Effector memory CD8-positive, alpha-beta T cell (primary cell): ENCODE results near the gene PHACTR3.

Experiments
- ATAC-seq: fragments of 150-1000 bp; cut with Tn5 transposase; replicated peaks from 2 replicates; pipeline ENCODE4 v1.10.0; 2021; ENCODE audit warnings: mild to moderate bottlenecking, moderate library complexity
- DNase-seq, 3 experiments: peaks; one replicate each; pipeline ENCODE4 v3.0.0; 2021
- H3K27ac Mint-ChIP-seq, 2 donors: one replicate each; pipeline ENCODE4 v1.8.0; 2022; ENCODE audit warnings: mild to moderate bottlenecking in 2 of 2, mixed read lengths in 2 of 2, moderate library complexity in 2 of 2
- H3K27me3 Mint-ChIP-seq, 2 donors: one replicate each; pipeline ENCODE4 v1.8.0; 2022; ENCODE audit warnings: mixed read lengths in 2 of 2
- H3K36me3 Mint-ChIP-seq: one replicate; pipeline ENCODE4 v1.8.0; 2022; ENCODE audit warnings: mild to moderate bottlenecking, moderate library complexity, mixed read lengths; ENCODE audit not compliant: insufficient read depth
- H3K4me1 Mint-ChIP-seq, 2 donors: one replicate each; pipeline ENCODE4 v1.8.0; 2022; ENCODE audit warnings: low read depth in 2 of 2, mixed read lengths in 2 of 2
- H3K4me3 Mint-ChIP-seq, 2 donors: one replicate each; pipeline ENCODE4 v1.8.0; 2022; ENCODE audit warnings: mild to moderate bottlenecking in 2 of 2, mixed read lengths in 2 of 2, moderate library complexity in 2 of 2
- H3K9me3 Mint-ChIP-seq, 2 donors: one replicate each; pipeline ENCODE4 v1.8.0; 2022; ENCODE audit warnings: mixed read lengths in 2 of 2

PHACTR3 gene

DNA sequence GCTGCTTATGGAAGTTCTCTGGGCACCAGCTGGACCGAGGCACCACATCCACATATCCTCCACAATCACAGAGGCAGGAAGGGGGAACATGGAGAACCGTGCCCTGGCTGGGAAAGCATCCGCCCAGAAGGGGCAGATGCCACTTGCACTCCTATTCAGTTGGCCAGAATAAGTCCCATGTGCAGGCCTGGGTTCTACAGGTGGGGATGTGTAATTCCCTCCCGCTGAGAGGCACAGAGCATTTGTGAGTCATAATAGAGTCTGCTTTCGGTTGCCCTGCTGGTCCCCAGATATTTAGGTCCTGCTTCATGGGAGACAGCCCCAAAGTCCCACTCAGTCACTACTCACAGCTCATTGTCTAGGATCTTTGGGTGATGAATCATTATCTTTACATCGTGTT lies 104.0 kb downstream of the PHACTR3 start:
- Mint-ChIP-seq H3K4me3 (no peak overlapping the region), H3K4me1 (no peaks in the 10 kb centered on the region), H3K27me3 (peaks cover 5 to 18% of the 10 kb centered on the region in 2 donors), H3K9me3 (peaks cover 3 to 4% of the 10 kb centered on the region in 2 donors), H3K27ac (no peak overlapping the region), H3K36me3 (no peaks in the 10 kb centered on the region)
- ATAC-seq (no peak), DNase-seq (no peak)

DNA sequence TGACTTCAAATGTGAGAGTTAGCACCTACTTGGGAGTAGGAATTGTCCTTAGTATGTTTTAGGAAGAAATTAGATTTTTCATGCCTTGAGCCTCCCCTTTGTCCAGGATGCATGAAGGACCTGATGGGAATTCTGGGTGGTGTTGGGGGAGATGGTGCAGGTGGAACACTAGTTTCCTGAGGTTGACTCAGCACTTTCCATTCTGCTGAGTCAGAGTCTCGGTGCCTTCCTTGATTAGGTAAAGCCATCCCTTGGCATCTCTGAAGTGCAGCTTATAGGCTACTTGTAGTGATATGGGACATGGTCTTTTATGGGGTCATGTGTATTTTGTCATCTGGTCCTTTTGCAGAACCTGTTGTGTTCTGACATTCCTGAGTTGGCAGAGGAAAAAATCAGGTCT lies 105.3 kb downstream of the PHACTR3 start:
- no peak for ATAC-seq
- DNase-seq, result no peak
- H3K9me3 Mint-ChIP-seq, result peaks cover 4 to 9% of the 10 kb centered on the region in 2 donors
- no peak overlapping the region for H3K27ac Mint-ChIP-seq
- no peak overlapping the region for H3K4me3 Mint-ChIP-seq
- H3K27me3 Mint-ChIP-seq, result peaks cover 5 to 18% of the 10 kb centered on the region in 2 donors
- no peaks in the 10 kb centered on the region for H3K4me1 Mint-ChIP-seq
- H3K36me3 Mint-ChIP-seq, result no peaks in the 10 kb centered on the region

GRCh38 chr20:59718071-59718470 lies 113.7 kb downstream of the PHACTR3 start:
- H3K27me3 Mint-ChIP-seq, result peaks cover 24 to 42% of the 10 kb centered on the region in 2 donors
- H3K4me1 Mint-ChIP-seq, result peaks cover 0 to 2% of the 10 kb centered on the region in 2 donors
- no peaks in the 10 kb centered on the region for H3K36me3 Mint-ChIP-seq
- DNase-seq (no peak), ATAC-seq (no peak)
- no peak overlapping the region for H3K27ac Mint-ChIP-seq
- H3K4me3 Mint-ChIP-seq, result no peak overlapping the region
- peaks cover 0 to 16% of the 10 kb centered on the region in 2 donors for H3K9me3 Mint-ChIP-seq

- peaks cover 0 to 9% of the 10 kb centered on the region in 2 donors for H3K9me3 Mint-ChIP-seq
- no peak for ATAC-seq
- H3K4me3 Mint-ChIP-seq, result no peak overlapping the region
- no peaks in the 10 kb centered on the region for H3K36me3 Mint-ChIP-seq
- H3K27me3 Mint-ChIP-seq, result peaks cover 24 to 42% of the 10 kb centered on the region in 2 donors
- no peak for DNase-seq
- peaks cover 0 to 2% of the 10 kb centered on the region in 2 donors for H3K4me1 Mint-ChIP-seq
- no peak overlapping the region for H3K27ac Mint-ChIP-seq
Measured at GRCh38 chr20:59718751-59719150, 114.4 kb downstream of the PHACTR3 start.

- Mint-ChIP-seq H3K9me3 (peaks cover 0 to 7% of the 10 kb centered on the region in 2 donors), H3K27me3 (peaks cover 24 to 43% of the 10 kb centered on the region in 2 donors), H3K27ac (no peak overlapping the region), H3K36me3 (no peaks in the 10 kb centered on the region), H3K4me3 (no peak overlapping the region), H3K4me1 (peaks cover 0 to 2% of the 10 kb centered on the region in 2 donors)
- no peak for DNase-seq
- no peak for ATAC-seq
Measured at GRCh38 chr20:59720013-59720412, 115.7 kb downstream of the PHACTR3 start.

GRCh38 chr20:59721386-59721785 lies 117.0 kb downstream of the PHACTR3 start:
- H3K36me3 Mint-ChIP-seq, result no peaks in the 10 kb centered on the region
- peaks cover 0 to 2% of the 10 kb centered on the region in 2 donors for H3K4me1 Mint-ChIP-seq
- ATAC-seq (no peak), DNase-seq (no peak)
- no peak overlapping the region for H3K4me3 Mint-ChIP-seq
- peaks cover 24 to 46% of the 10 kb centered on the region in 2 donors for H3K27me3 Mint-ChIP-seq
- H3K27ac Mint-ChIP-seq, result no peak overlapping the region
- peaks cover 0 to 7% of the 10 kb centered on the region in 2 donors for H3K9me3 Mint-ChIP-seq

- Mint-ChIP-seq H3K4me3 (no peak overlapping the region), H3K4me1 (peaks cover 0 to 2% of the 10 kb centered on the region in 2 donors), H3K36me3 (no peaks in the 10 kb centered on the region), H3K9me3 (peaks cover 0 to 7% of the 10 kb centered on the region in 2 donors), H3K27me3 (peaks cover 18 to 44% of the 10 kb centered on the region in 2 donors), H3K27ac (no peak overlapping the region)
- ATAC-seq, result no peak
- no peak for DNase-seq
Measured at GRCh38 chr20:59723108-59723500, 118.8 kb downstream of the PHACTR3 start.

- Mint-ChIP-seq H3K9me3 (peaks cover 0 to 7% of the 10 kb centered on the region in 2 donors), H3K4me1 (peaks cover 0 to 2% of the 10 kb centered on the region in 2 donors), H3K36me3 (no peaks in the 10 kb centered on the region), H3K4me3 (no peak overlapping the region), H3K27me3 (peaks cover 19 to 45% of the 10 kb centered on the region in 2 donors), H3K27ac (no peak overlapping the region)
- no peak for DNase-seq
- no peak for ATAC-seq
Measured at GRCh38 chr20:59723607-59724456, 119.5 kb downstream of the PHACTR3 start.

- Mint-ChIP-seq H3K4me1 (peaks cover 0 to 2% of the 10 kb centered on the region in 2 donors), H3K9me3 (peaks cover 0 to 7% of the 10 kb centered on the region in 2 donors)
- ATAC-seq, result no peak
Measured at GRCh38 chr20:59724457-59725366, 120.4 kb downstream of the PHACTR3 start.

GRCh38 chr20:59725476-59726280 lies 121.3 kb downstream of the PHACTR3 start:
- peaks cover 24 to 50% of the 10 kb centered on the region in 2 donors for H3K27me3 Mint-ChIP-seq
- no peak overlapping the region for H3K27ac Mint-ChIP-seq
- no peak for DNase-seq
- peaks cover 0 to 2% of the 10 kb centered on the region in 2 donors for H3K4me1 Mint-ChIP-seq
- no peak overlapping the region for H3K4me3 Mint-ChIP-seq
- H3K9me3 Mint-ChIP-seq, result peaks cover 0 to 7% of the 10 kb centered on the region in 2 donors
- no peaks in the 10 kb centered on the region for H3K36me3 Mint-ChIP-seq
- ATAC-seq, result no peak

More at GRCh38 chr20:59724457-59725366, 120.4 kb downstream of the PHACTR3 start:
- Mint-ChIP-seq H3K27me3 (peaks cover 25 to 54% of the 10 kb centered on the region in 2 donors), H3K27ac (no peak overlapping the region), H3K4me3 (no peak overlapping the region), H3K36me3 (no peaks in the 10 kb centered on the region)
- no peak for DNase-seq

GRCh38 chr20:59726281-59726595 lies 121.9 kb downstream of the PHACTR3 start:
- no peak for DNase-seq
- Mint-ChIP-seq H3K36me3 (no peaks in the 10 kb centered on the region), H3K27me3 (peaks cover 20 to 44% of the 10 kb centered on the region in 2 donors), H3K4me1 (peaks cover 0 to 2% of the 10 kb centered on the region in 2 donors), H3K9me3 (peaks cover 0 to 5% of the 10 kb centered on the region in 2 donors), H3K27ac (no peak overlapping the region), H3K4me3 (no peak overlapping the region)
- no peak for ATAC-seq

- H3K4me1 Mint-ChIP-seq, result no peaks in the 10 kb centered on the region
Measured at GRCh38 chr20:59728722-59729430, 124.5 kb downstream of the PHACTR3 start.

More at GRCh38 chr20:59728722-59729430, 124.5 kb downstream of the PHACTR3 start:
- H3K4me3 Mint-ChIP-seq, result no peak overlapping the region
- DNase-seq, result no peak
- no peaks in the 10 kb centered on the region for H3K9me3 Mint-ChIP-seq
- no peak for ATAC-seq
- no peaks in the 10 kb centered on the region for H3K36me3 Mint-ChIP-seq
- H3K27me3 Mint-ChIP-seq, result peaks cover 18 to 38% of the 10 kb centered on the region in 2 donors
- no peak overlapping the region for H3K27ac Mint-ChIP-seq
